HepG2 (cell line): Measurements from ENCODE around the gene ATRN. TPM values are rescaled to one million over a fixed set of nuclear protein-coding genes. Genes with fewer than 3 reads are reported as not detected.

ENCODE experiments used
- ATAC-seq: fragments of 200-7000 bp; cut with Tn5 transposase; 3 replicates; pipeline ENCODE4 v1.9.1; 2020; ENCODE audit warnings: mild to moderate bottlenecking, moderate library complexity
- BruUV-seq: library from RNA; stranded (reverse); fragments of 400-500 nt; replicated peaks from 2 replicates; lab custom pipeline; 2021; lab: Mats Ljungman, UMichigan
- CTCF ChIA-PET: fragments of 300-600 bp; formaldehyde crosslinking; extraction: SDS; loops from one replicate; lab custom pipeline; 2021; ENCODE audit warnings: low total read pairs, inconsistent platforms, low intra/inter-chr PET ratio; lab: Yijun Ruan, JAX
- POLR2A ChIA-PET: fragments of 350-600 bp; sonication (Branson Sonifier 250); formaldehyde crosslinking; loops from one replicate; lab custom pipeline; 2020; ENCODE audit warnings: antibody characterized with exemption, inconsistent platforms; lab: Yijun Ruan, JAX
- DNase-seq: peaks from one replicate; pipeline ENCODE4 v3.0.0-alpha.2; 2015; ENCODE audit warnings: low spot score
- FAIRE-seq: peaks from 3 replicates; lab custom pipeline; 2011; peaks lifted over from hg19 to GRCh38; lab: Jason Lieb, UNC
- H2AFZ ChIP-seq: one replicate; pipeline ENCODE4 v1.6.1; 2011; ENCODE audit warnings: low read length, inconsistent platforms
- H3K27ac ChIP-seq: fragments of 300-600 bp; 3 replicates; pipeline ENCODE4 v1.8.0; 2011; ENCODE audit warnings: mixed run types, mild to moderate bottlenecking, mixed read lengths, low read length, inconsistent platforms; ENCODE audit not compliant: insufficient read depth; ENCODE audit errors: extremely low read length
- H3K27me3 ChIP-seq, 2 experiments: fragments of 200-600 bp in 1 of 2; 2 replicates in 1 of 2; 3 replicates in 1 of 2; pipeline versions ENCODE4 v1.6.0 to v1.8.0; 2011; ENCODE audit warnings: low read length in 2 of 2, mild to moderate bottlenecking in 2 of 2, moderate library complexity in 2 of 2, inconsistent platforms in 1 of 2; ENCODE audit not compliant: insufficient read depth in 2 of 2, control insufficient read depth in 1 of 2
- H3K36me3 ChIP-seq, 2 experiments: fragments of 200-600 bp in 1 of 2; replicated peaks in 1 of 2; 2 replicates in 1 of 2; 3 replicates in 1 of 2; pipeline versions ENCODE4 v1.5.1 to v1.8.0; 2011; ENCODE audit warnings: low read length in 2 of 2, inconsistent platforms in 1 of 2; ENCODE audit not compliant: insufficient read depth in 2 of 2, control insufficient read depth in 1 of 2
- H3K4me1 ChIP-seq: 2 replicates; pipeline ENCODE4 v1.5.1; 2012; ENCODE audit warnings: low read length, inconsistent platforms; ENCODE audit not compliant: insufficient read depth
- H3K4me2 ChIP-seq: 2 replicates; pipeline ENCODE4 v1.6.0; 2011; ENCODE audit warnings: low read depth, low read length, inconsistent platforms
- H3K4me3 ChIP-seq, 3 experiments: fragments of 200-600 bp in 1 of 3; sonication (generic), shearing (Covaris generic) in 1 of 3; replicated peaks in 1 of 3; 2 replicates each; pipeline ENCODE4 v1.5.1; 2011 to 2016; ENCODE audit warnings: low read length in 3 of 3, inconsistent platforms in 2 of 3, low read depth in 2 of 3, mild to moderate bottlenecking in 2 of 3, control low read depth in 1 of 3, mixed read lengths in 1 of 3; ENCODE audit not compliant: insufficient read depth in 1 of 3
- H3K79me2 ChIP-seq: one replicate; pipeline ENCODE4 v1.6.1; 2011; ENCODE audit warnings: low read length, inconsistent platforms; ENCODE audit not compliant: insufficient read depth
- H3K9ac ChIP-seq: 2 replicates; pipeline ENCODE4 v1.6.0; 2011; ENCODE audit warnings: mild to moderate bottlenecking, low read depth, low read length, inconsistent platforms; ENCODE audit not compliant: insufficient read depth
- H3K9me3 ChIP-seq: 2 replicates; pipeline ENCODE4 v1.5.1; 2012; ENCODE audit warnings: mild to moderate bottlenecking, low read length
- H4K20me1 ChIP-seq: 2 replicates; pipeline ENCODE4 v1.6.0; 2011; ENCODE audit warnings: inconsistent platforms, mild to moderate bottlenecking, low read length, moderate library complexity; ENCODE audit not compliant: insufficient read depth
- BHLHE40 ChIP-seq: IDR thresholded peaks from 2 replicates; pipeline ENCODE4 v1.6.1; 2011; ENCODE audit warnings: low read length, improper control_type of control experiment
- IRF2 ChIP-seq: IDR thresholded peaks from 2 replicates; pipeline ENCODE4 v1.6.1; 2018; ENCODE audit warnings: missing genetic modification reagents, missing compliant biosample characterization
- JDP2 ChIP-seq: sonication (generic); formaldehyde crosslinking; IDR thresholded peaks from 2 replicates; pipeline ENCODE4 v1.8.1; 2022; ENCODE audit warnings: missing genetic modification reagents, borderline replicate concordance
- LCORL ChIP-seq, 2 experiments: fragments of 450-650 bp in 1 of 2; sonication (generic) in 1 of 2; formaldehyde crosslinking in 1 of 2; IDR thresholded peaks; 2 replicates each; pipeline versions ENCODE4 v1.5.0 to v1.6.1; 2017 to 2020; ENCODE audit warnings: antibody characterized with exemption in 1 of 2, missing genetic modification reagents in 1 of 2
- MED1 ChIP-seq: sonication (generic); formaldehyde crosslinking; IDR thresholded peaks from 2 replicates; pipeline ENCODE4 v1.4.0; 2020; ENCODE audit warnings: missing genetic modification reagents
- PHF8 ChIP-seq: sonication (generic); formaldehyde crosslinking; IDR thresholded peaks from 2 replicates; pipeline ENCODE4 v1.5.0; 2020; ENCODE audit warnings: missing genetic modification reagents
- TOE1 ChIP-seq: sonication (generic); formaldehyde crosslinking; IDR thresholded peaks from 2 replicates; pipeline ENCODE4 v1.4.0; 2020; ENCODE audit warnings: mild to moderate bottlenecking, missing genetic modification reagents
- ZNF274 ChIP-seq: sonication (generic); formaldehyde crosslinking; IDR thresholded peaks from 2 replicates; pipeline ENCODE4 v1.5.1; 2020; ENCODE audit warnings: mild to moderate bottlenecking, missing genetic modification reagents
- ZNF451 ChIP-seq: sonication (generic); formaldehyde crosslinking; IDR thresholded peaks from 2 replicates; pipeline ENCODE4 v1.5.0; 2020; ENCODE audit warnings: mild to moderate bottlenecking, missing genetic modification reagents
- ZNF629 ChIP-seq: sonication (generic); formaldehyde crosslinking; conservative IDR thresholded peaks from 2 replicates; pipeline ENCODE4 v1.5.0; 2020; ENCODE audit warnings: missing genetic modification reagents
- WGBS: methylation state at CpG from one replicate; pipeline ENCODE4 v1.1.6; 2017; ENCODE audit warnings: low lambda C conversion rate; 5-methylcytosine and 5-hydroxymethylcytosine counted together
- in situ Hi-C: cut with HindIII; loops from 2 replicates; pipeline ENCODE4 v1.10.0; 2017; ENCODE audit warnings: low pct_unique_long_range_greater_than_20kb; ENCODE audit not compliant: extremely low pct_ligation_motif_present
- intact Hi-C: fragments of 100-400 bp; cut with micrococcal nuclease; formaldehyde crosslinking; loops from one replicate; pipeline ENCODE4 v1.10.0; 2022; ENCODE audit not compliant: unreplicated experiment
- polyA plus RNA-seq, 8 experiments: library from polyadenylated mRNA; depleted of rRNA in 3 of 8; stranded (reverse) in 7 of 8; unstranded in 1 of 8; fragments of >200 nt; fragmentation: Illumina TruSeq in 4 of 8; extraction: Trizol in 4 of 8; gene quantifications; 2 replicates each; pipeline versions ENCODE4 v1.2.1 to v1.2.3, GENCODE V29; 2011 to 2016; ENCODE audit warnings: low read depth in 4 of 8, missing spikeins in 1 of 8, mixed read lengths in 1 of 8; ENCODE audit not compliant: insufficient read depth in 1 of 8
- total RNA-seq, 5 experiments: library from RNA; depleted of rRNA; stranded (reverse); fragments of >200 nt; fragmentation: Illumina TruSeq; extraction: Trizol; gene quantifications; 2 replicates each; pipeline ENCODE4 v1.2.3, GENCODE V29; 2016; ENCODE audit warnings: low read depth in 1 of 5
- TF ChIP-seq, protein P1 (sequence below): IDR thresholded peaks from 2 replicates; pipeline ENCODE4 v1.6.1; 2016; ENCODE audit warnings: mild to moderate bottlenecking, missing biosample characterization, missing genetic modification reagents
- TF ChIP-seq, protein P2 (sequence below): sonication (generic); formaldehyde crosslinking; IDR thresholded peaks from 2 replicates; pipeline ENCODE4 v1.9.0; 2021; ENCODE audit warnings: missing genetic modification reagents, borderline replicate concordance
- TF ChIP-seq, protein P3 (sequence below): IDR thresholded peaks from 2 replicates; pipeline ENCODE4 v1.6.1; 2016; ENCODE audit warnings: mild to moderate bottlenecking
- TF ChIP-seq, protein P4 (sequence below): sonication (generic); formaldehyde crosslinking; IDR thresholded peaks from 2 replicates; pipeline ENCODE4 v1.4.0; 2020; ENCODE audit warnings: missing genetic modification reagents
- TF ChIP-seq, protein P5 (sequence below): sonication (generic); formaldehyde crosslinking; IDR thresholded peaks from 2 replicates; pipeline ENCODE4 v1.9.0; 2021; ENCODE audit warnings: missing genetic modification reagents, mild to moderate bottlenecking, borderline replicate concordance

Gene ATRN
- total and polyA plus RNA-seq, 2 of the 13 experiments (the other 11 are each of a cell fraction or from before 2014, with no cell fraction given) = 44.2 to 81.1 TPM

DNA sequence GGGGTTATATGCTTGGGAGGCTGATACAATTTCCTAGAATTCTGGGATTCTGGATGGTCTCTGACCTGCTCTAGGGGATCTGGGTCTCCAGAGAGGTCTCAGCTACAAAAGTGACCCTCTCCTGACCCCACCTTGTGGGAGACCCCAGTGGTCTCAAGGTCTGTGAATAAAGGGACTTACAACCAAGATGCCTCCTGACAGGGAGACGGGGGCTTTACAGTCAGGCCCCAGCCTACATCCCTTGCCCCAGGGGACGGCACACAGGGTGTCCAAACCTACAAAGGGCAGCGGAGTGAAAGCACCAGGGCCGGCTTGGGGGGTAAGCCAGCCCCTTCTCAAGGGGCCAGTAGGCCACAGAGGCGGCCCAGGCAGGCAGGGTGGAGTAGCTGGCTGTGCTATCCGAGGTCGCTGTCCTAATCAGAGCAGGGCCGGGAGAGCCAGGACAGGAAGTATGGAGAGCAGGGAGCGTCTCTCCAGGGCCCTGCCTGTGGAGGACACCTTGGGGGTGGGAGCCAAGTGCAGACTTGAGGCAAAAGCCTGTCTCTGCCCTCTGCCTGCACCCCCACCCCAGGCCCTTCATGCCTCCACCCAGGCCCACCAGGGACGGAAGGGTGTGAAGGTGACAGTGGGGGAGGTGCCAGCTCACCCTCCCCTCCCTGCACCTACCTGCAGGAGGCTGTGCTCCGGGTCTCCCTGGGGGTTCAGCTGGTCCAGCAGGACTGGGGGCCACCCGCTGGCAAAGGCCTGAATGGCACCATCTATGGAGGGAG lies 188.9 kb downstream of the ATRN start:
- no peak for DNase-seq
- no peaks in the 10 kb centered on the region for H3K9me3 ChIP-seq
- no peak for FAIRE-seq
- peak; percentile 54 for ATAC-seq
- H3K27me3 ChIP-seq = peaks cover 6 to 28% of the 10 kb centered on the region in 2 experiments
- BruUV-seq = no TSS peak
- H3K4me2 ChIP-seq = peak overlapping the region; percentile 97
- intact Hi-C loops (no loop called here), in situ Hi-C loops (no loop called here)
- no peaks in the 10 kb centered on the region for H3K36me3 ChIP-seq
- H3K9ac ChIP-seq = peak overlapping the region; percentile 57
- H4K20me1 ChIP-seq = no peaks in the 10 kb centered on the region
- no peak overlapping the region for H3K27ac ChIP-seq
- H3K4me3 ChIP-seq = peak overlapping the region; percentile 29 to 72 (median 48)
- H3K4me1 ChIP-seq = peaks cover 38% of the 10 kb centered on the region
- peak overlapping the region; percentile 80 for H2AFZ ChIP-seq
- ChIA-PET POLR2A (interaction anchor here (0.6 to 1.5 kb wide), 2 partner anchors 17 to 108 kb away, joined by 3 read pairs; partner anchors contain the start of gene ADISSP), CTCF (no interaction called here)
- no peaks in the 10 kb centered on the region for H3K79me2 ChIP-seq
- 12% methylated on average over 11 of the region's 12 CpGs for WGBS
- TF ChIP-seq ZNF451 (CRISPR knock-in tag) (peak; percentile 76; the same call in 1 of the 2 replicates), ZNF274 (CRISPR knock-in tag) (peak; percentile 55; the same call in 1 of the 2 replicates), TOE1 (CRISPR knock-in tag) (no peak), LCORL (IDR thresholded peaks at IDR 0.05) (no peak), LCORL (CRISPR knock-in tag; IDR thresholded peaks at IDR 0.05) (peak; percentile 38; the same call in 1 of the 2 replicates), BHLHE40 (0 out of 2 replicates have a peak, but pooled peaks have one; percentile 21), MED1 (CRISPR knock-in tag) (no peak), JDP2 (CRISPR knock-in tag) (no peak), PHF8 (CRISPR knock-in tag) (peak; percentile 31), ZNF629 (CRISPR knock-in tag) (no peak), IRF2 (CRISPR knock-in tag) (no peak)
- TF ChIP-seq, protein P1, sequence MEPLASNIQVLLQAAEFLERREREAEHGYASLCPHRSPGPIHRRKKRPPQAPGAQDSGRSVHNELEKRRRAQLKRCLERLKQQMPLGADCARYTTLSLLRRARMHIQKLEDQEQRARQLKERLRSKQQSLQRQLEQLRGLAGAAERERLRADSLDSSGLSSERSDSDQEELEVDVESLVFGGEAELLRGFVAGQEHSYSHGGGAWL (CRISPR knock-in tag) = peak; percentile 28; the same call in 1 of the 2 replicates
- TF ChIP-seq, protein P2, sequence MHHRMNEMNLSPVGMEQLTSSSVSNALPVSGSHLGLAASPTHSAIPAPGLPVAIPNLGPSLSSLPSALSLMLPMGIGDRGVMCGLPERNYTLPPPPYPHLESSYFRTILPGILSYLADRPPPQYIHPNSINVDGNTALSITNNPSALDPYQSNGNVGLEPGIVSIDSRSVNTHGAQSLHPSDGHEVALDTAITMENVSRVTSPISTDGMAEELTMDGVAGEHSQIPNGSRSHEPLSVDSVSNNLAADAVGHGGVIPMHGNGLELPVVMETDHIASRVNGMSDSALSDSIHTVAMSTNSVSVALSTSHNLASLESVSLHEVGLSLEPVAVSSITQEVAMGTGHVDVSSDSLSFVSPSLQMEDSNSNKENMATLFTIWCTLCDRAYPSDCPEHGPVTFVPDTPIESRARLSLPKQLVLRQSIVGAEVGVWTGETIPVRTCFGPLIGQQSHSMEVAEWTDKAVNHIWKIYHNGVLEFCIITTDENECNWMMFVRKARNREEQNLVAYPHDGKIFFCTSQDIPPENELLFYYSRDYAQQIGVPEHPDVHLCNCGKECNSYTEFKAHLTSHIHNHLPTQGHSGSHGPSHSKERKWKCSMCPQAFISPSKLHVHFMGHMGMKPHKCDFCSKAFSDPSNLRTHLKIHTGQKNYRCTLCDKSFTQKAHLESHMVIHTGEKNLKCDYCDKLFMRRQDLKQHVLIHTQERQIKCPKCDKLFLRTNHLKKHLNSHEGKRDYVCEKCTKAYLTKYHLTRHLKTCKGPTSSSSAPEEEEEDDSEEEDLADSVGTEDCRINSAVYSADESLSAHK = no peak
- TF ChIP-seq, protein P3, sequence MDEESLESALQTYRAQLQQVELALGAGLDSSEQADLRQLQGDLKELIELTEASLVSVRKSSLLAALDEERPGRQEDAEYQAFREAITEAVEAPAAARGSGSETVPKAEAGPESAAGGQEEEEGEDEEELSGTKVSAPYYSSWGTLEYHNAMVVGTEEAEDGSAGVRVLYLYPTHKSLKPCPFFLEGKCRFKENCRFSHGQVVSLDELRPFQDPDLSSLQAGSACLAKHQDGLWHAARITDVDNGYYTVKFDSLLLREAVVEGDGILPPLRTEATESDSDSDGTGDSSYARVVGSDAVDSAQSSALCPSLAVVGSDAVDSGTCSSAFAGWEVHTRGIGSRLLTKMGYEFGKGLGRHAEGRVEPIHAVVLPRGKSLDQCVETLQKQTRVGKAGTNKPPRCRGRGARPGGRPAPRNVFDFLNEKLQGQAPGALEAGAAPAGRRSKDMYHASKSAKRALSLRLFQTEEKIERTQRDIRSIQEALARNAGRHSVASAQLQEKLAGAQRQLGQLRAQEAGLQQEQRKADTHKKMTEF (CRISPR knock-in tag) = no peak; the same call in 1 of the 2 replicates
- TF ChIP-seq, protein P4, sequence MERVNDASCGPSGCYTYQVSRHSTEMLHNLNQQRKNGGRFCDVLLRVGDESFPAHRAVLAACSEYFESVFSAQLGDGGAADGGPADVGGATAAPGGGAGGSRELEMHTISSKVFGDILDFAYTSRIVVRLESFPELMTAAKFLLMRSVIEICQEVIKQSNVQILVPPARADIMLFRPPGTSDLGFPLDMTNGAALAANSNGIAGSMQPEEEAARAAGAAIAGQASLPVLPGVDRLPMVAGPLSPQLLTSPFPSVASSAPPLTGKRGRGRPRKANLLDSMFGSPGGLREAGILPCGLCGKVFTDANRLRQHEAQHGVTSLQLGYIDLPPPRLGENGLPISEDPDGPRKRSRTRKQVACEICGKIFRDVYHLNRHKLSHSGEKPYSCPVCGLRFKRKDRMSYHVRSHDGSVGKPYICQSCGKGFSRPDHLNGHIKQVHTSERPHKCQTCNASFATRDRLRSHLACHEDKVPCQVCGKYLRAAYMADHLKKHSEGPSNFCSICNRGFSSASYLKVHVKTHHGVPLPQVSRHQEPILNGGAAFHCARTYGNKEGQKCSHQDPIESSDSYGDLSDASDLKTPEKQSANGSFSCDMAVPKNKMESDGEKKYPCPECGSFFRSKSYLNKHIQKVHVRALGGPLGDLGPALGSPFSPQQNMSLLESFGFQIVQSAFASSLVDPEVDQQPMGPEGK (CRISPR knock-in tag) = peak; percentile 69; the same call in 1 of the 2 replicates
- TF ChIP-seq, protein P5, sequence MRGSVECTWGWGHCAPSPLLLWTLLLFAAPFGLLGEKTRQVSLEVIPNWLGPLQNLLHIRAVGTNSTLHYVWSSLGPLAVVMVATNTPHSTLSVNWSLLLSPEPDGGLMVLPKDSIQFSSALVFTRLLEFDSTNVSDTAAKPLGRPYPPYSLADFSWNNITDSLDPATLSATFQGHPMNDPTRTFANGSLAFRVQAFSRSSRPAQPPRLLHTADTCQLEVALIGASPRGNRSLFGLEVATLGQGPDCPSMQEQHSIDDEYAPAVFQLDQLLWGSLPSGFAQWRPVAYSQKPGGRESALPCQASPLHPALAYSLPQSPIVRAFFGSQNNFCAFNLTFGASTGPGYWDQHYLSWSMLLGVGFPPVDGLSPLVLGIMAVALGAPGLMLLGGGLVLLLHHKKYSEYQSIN (CRISPR knock-in tag) = no peak
